ENCODE measurements around the gene ZNF740. TPM values are rescaled to one million over a fixed set of nuclear protein-coding genes. Genes with fewer than 3 reads are reported as not detected.

The ZNF740 gene
- polyA plus RNA-seq, 1 donor (not counting 4 experiments of a cell fraction or from before 2014, with no cell fraction given) = 11.8 TPM

DNA sequence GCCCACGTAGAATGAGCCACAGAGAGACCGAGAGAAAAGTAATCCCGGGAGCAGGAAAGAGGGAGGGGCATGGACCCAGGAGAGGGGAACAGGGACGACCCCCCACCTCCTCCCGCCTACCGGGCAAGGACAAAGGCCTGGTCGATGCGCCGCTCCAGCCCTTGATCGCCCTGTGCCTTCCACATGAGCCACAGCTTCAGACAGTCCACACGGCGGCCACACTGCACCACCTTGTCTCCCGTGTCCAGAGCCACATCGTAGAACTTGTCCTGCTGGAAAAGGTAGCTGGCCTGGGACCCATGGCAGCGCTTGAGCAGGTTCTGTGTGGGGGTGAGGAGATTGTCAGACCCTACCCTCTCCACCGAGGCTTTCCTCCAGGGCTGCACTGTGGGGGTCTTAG, 20.5 kb upstream of the ZNF740 start:
- DNase-seq (ENCODE audit: low read depth, low spot score) = no peak
- H3K4me2 ChIP-seq (ENCODE audit: control insufficient read depth, extremely low read depth, insufficient read depth, low read depth, low read length) = no peak overlapping the region
- FAIRE-seq = no peak
- H3K27ac ChIP-seq (ENCODE audit: control insufficient read depth, insufficient read depth, low read length) = no peak overlapping the region
- no peak overlapping the region for H3K4me3 ChIP-seq (ENCODE audit: control insufficient read depth in 2 of 3, extremely low read depth in 1 of 3, insufficient read depth in 2 of 3, low read depth in 1 of 3, low read length in 3 of 3)
- no peaks in the 10 kb centered on the region for H3K4me1 ChIP-seq (ENCODE audit: control insufficient read depth, extremely low read depth, insufficient read depth, low read length)
- no peak overlapping the region for H2AFZ ChIP-seq (ENCODE audit: control insufficient read depth, low read length)
- H4K20me1 ChIP-seq (ENCODE audit: control insufficient read depth, extremely low read depth, insufficient read depth, low read length) = no peaks in the 10 kb centered on the region
- no peaks in the 10 kb centered on the region for H3K27me3 ChIP-seq (ENCODE audit: control insufficient read depth, extremely low read depth, insufficient read depth, low read length)
- peaks cover 0 to 3% of the 10 kb centered on the region in 2 experiments for H3K36me3 ChIP-seq (ENCODE audit: control insufficient read depth in 2 of 2, extremely low read depth in 1 of 2, insufficient read depth in 2 of 2, low read length in 2 of 2)
- dilution Hi-C loops (cut with MboI; ENCODE audit: extremely low pct_ligation_motif_present, low sequenced_read_pairs) = no loop called here
- H3K9me1 ChIP-seq (ENCODE audit: control insufficient read depth, extremely low read depth, insufficient read depth, low read length) = no peaks in the 10 kb centered on the region
- H3K79me2 ChIP-seq (ENCODE audit: control insufficient read depth, insufficient read depth, low read length) = no peaks in the 10 kb centered on the region
- H3K9ac ChIP-seq (ENCODE audit: control insufficient read depth, extremely low read depth, insufficient read depth, low read length) = no peak overlapping the region
- no peak for TF ChIP-seq EZH2 (IDR thresholded peaks at IDR 0.05; ENCODE audit: low read length)
- TF ChIP-seq, protein P1, sequence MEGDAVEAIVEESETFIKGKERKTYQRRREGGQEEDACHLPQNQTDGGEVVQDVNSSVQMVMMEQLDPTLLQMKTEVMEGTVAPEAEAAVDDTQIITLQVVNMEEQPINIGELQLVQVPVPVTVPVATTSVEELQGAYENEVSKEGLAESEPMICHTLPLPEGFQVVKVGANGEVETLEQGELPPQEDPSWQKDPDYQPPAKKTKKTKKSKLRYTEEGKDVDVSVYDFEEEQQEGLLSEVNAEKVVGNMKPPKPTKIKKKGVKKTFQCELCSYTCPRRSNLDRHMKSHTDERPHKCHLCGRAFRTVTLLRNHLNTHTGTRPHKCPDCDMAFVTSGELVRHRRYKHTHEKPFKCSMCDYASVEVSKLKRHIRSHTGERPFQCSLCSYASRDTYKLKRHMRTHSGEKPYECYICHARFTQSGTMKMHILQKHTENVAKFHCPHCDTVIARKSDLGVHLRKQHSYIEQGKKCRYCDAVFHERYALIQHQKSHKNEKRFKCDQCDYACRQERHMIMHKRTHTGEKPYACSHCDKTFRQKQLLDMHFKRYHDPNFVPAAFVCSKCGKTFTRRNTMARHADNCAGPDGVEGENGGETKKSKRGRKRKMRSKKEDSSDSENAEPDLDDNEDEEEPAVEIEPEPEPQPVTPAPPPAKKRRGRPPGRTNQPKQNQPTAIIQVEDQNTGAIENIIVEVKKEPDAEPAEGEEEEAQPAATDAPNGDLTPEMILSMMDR (optimal IDR thresholded peaks at IDR 0.05 in 1 of 3, IDR thresholded peaks at IDR 0.05 in 1 of 3, conservative IDR thresholded peaks at IDR 0.05 in 1 of 3; ENCODE audit: extremely low read depth in 1 of 3, insufficient read depth in 2 of 3, low read length in 3 of 3) = no peak
- H3K9me3 ChIP-seq (ENCODE audit: control insufficient read depth, low read depth, low read length) = no peaks in the 10 kb centered on the region

DNA sequence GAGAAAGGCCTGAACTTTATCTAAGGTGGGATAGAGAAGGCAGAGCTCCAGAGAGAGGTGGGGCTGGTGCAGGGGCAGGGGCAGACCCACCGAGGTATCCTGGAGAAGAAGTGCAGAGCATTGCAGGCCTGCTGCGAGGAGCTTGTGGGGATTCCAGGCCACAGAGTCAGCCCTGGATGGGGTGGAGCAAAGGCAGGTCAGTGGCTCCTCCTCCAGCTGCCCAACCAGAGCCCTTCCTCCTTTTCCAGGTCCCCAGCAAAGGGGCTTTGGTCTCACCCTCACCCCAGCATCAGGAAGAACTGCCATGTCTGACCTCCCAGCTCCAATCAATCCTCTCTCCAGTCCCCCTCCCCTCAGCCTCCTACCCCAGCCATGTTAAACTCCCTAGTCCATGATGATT, 19.8 kb upstream of the ZNF740 start:
- Histone ChIP-seq H3K36me3 (ENCODE audit: control insufficient read depth in 2 of 2, extremely low read depth in 1 of 2, insufficient read depth in 2 of 2, low read length in 2 of 2) (peaks cover 0 to 3% of the 10 kb centered on the region in 2 experiments), H3K4me1 (ENCODE audit: control insufficient read depth, extremely low read depth, insufficient read depth, low read length) (no peaks in the 10 kb centered on the region), H3K27me3 (ENCODE audit: control insufficient read depth, extremely low read depth, insufficient read depth, low read length) (no peaks in the 10 kb centered on the region), H2AFZ (ENCODE audit: control insufficient read depth, low read length) (no peak overlapping the region), H4K20me1 (ENCODE audit: control insufficient read depth, extremely low read depth, insufficient read depth, low read length) (no peaks in the 10 kb centered on the region), H3K9ac (ENCODE audit: control insufficient read depth, extremely low read depth, insufficient read depth, low read length) (no peak overlapping the region), H3K9me1 (ENCODE audit: control insufficient read depth, extremely low read depth, insufficient read depth, low read length) (no peaks in the 10 kb centered on the region), H3K9me3 (ENCODE audit: control insufficient read depth, low read depth, low read length) (no peaks in the 10 kb centered on the region), H3K79me2 (ENCODE audit: control insufficient read depth, insufficient read depth, low read length) (no peaks in the 10 kb centered on the region), H3K4me3 (ENCODE audit: control insufficient read depth in 2 of 3, extremely low read depth in 1 of 3, insufficient read depth in 2 of 3, low read depth in 1 of 3, low read length in 3 of 3) (no peak overlapping the region), H3K27ac (ENCODE audit: control insufficient read depth, insufficient read depth, low read length) (no peak overlapping the region), H3K4me2 (ENCODE audit: control insufficient read depth, extremely low read depth, insufficient read depth, low read depth, low read length) (no peak overlapping the region)
- no peak for DNase-seq (ENCODE audit: low read depth, low spot score)
- dilution Hi-C loops (cut with MboI; ENCODE audit: extremely low pct_ligation_motif_present, low sequenced_read_pairs) = no loop called here
- no peak for TF ChIP-seq EZH2 (IDR thresholded peaks at IDR 0.05; ENCODE audit: low read length)
- TF ChIP-seq, protein P1 (optimal IDR thresholded peaks at IDR 0.05 in 1 of 3, IDR thresholded peaks at IDR 0.05 in 1 of 3, conservative IDR thresholded peaks at IDR 0.05 in 1 of 3; ENCODE audit: extremely low read depth in 1 of 3, insufficient read depth in 2 of 3, low read length in 3 of 3) = no peak
- FAIRE-seq = no peak
